Upper lobe of right lung (tissue), 1 donor: ENCODE measurements around the gene NRXN3. TPM values are rescaled to one million over a fixed set of nuclear protein-coding genes. Genes with fewer than 3 reads are reported as not detected.
"Not testable (repeated sequence)": the region's sequence is repeated elsewhere in the genome, so short reads cannot be mapped to it uniquely, and the experiment has no call there.

ENCODE experiments used
- ATAC-seq: fragments of 200-7000 bp; cut with Tn5 transposase; one replicate; pipeline ENCODE4 v1.9.1; 2020; ENCODE audit warnings: mild to moderate bottlenecking, moderate library complexity
- DNase-seq: peaks from one replicate; pipeline ENCODE4 v3.0.0-alpha.2; 2020
- H3K27ac ChIP-seq: fragments of 200-600 bp; one replicate; pipeline ENCODE4 v1.8.0; 2022
- H3K27me3 ChIP-seq: fragments of 200-600 bp; one replicate; pipeline ENCODE4 v1.8.0; 2022; ENCODE audit warnings: mild to moderate bottlenecking
- H3K36me3 ChIP-seq: fragments of 200-600 bp; one replicate; pipeline ENCODE4 v1.8.0; 2022
- H3K4me1 ChIP-seq: fragments of 200-600 bp; one replicate; pipeline ENCODE4 v1.8.0; 2022
- H3K4me3 ChIP-seq: fragments of 200-600 bp; one replicate; pipeline ENCODE4 v1.8.0; 2022; ENCODE audit warnings: mild to moderate bottlenecking
- H3K9me3 ChIP-seq: fragments of 200-600 bp; one replicate; pipeline ENCODE4 v1.8.0; 2022
- CTCF ChIP-seq: fragments of 200-600 bp; IDR thresholded peaks from one replicate; pipeline ENCODE4 v1.8.0; 2022; ENCODE audit warnings: antibody characterized with exemption
- intact Hi-C: fragments of 100-400 bp; cut with DNase I; formaldehyde crosslinking; loops from one replicate; pipeline ENCODE4 v1.11.0; 2022
- total RNA-seq: library from RNA; stranded (reverse); fragmentation: NEBNext Ultra II Directional; extraction: Animal tissue kit (Norgen Biotek cat#: 25700); gene quantifications from one replicate; pipeline ENCODE4 v1.2.1, GENCODE V29; 2021
- donor health status: DM: no; HTN: yes; CAD: no; lungs with severe emphysema.

The NRXN3 gene
- total RNA-seq, 1 donor from 2014 or later: 10.0 TPM

DNA sequence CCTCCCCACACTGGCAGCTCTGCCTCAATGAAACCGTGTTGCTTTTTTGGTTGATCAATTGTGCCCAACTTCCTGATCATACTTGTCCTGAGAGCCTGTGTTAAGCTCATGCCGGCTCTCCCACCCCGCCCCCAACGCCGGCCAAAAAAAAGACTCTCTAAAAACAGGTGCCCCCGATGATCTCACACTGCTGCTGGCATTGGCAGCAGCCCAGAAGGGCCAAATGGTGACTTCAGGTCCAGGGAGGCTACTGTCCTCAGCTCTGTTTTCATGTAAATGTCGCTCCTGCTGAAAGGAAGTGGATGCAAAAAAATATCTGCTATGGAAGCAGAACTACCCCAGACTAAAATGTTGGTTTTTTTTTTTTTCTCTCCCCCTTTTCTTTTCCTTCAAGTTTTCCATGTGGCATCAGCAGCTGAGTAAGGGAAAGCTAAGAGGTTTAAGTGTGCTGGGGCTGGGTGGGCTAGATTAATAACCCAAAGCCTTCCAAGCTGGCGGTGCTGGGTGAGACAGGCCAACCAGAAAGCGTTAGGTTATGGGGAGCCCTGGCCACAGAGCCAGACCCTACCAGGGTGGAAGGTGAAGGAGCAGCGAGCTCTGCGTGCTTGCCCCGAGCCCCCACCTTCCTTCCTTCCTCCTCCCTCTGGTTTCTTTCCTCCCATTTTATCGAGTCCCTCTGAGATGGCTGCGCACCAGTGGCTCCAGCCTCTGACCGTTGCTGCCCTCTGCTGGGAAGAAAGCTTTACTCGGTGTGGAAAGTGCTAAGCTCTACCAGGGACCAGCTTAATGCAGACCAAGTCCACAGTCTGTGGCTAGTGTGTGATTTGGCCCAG, 396.1 kb downstream of the NRXN3 start:
- Histone ChIP-seq H3K4me3 (peak overlapping the region; percentile 36), H3K36me3 (no peaks in the 10 kb centered on the region), H3K4me1 (peaks cover 12% of the 10 kb centered on the region), H3K27me3 (no peaks in the 10 kb centered on the region), H3K9me3 (no peaks in the 10 kb centered on the region), H3K27ac (no peak overlapping the region)
- ATAC-seq (peak; percentile 96), DNase-seq (peak; percentile 74)
- TF ChIP-seq CTCF: peak; percentile 73
- intact Hi-C loops: no loop called here

GRCh38 chr14:78566859-78567172, 396.6 kb downstream of the NRXN3 start:
- intact Hi-C loops: no loop called here
- DNase-seq: no peak

GRCh38 chr14:78567343-78567742, 397.2 kb downstream of the NRXN3 start:
- no peak for TF ChIP-seq CTCF
- DNase-seq: no peak
- H3K4me1 ChIP-seq: peaks cover 12% of the 10 kb centered on the region
- H3K36me3 ChIP-seq: no peaks in the 10 kb centered on the region
- no peaks in the 10 kb centered on the region for H3K27me3 ChIP-seq
- H3K4me3 ChIP-seq: no peak overlapping the region
- H3K9me3 ChIP-seq: no peaks in the 10 kb centered on the region
- no peak for ATAC-seq
- intact Hi-C loops: no loop called here
- no peak overlapping the region for H3K27ac ChIP-seq

More at GRCh38 chr14:78566859-78567172, 396.6 kb downstream of the NRXN3 start:
- ATAC-seq: no peak
- TF ChIP-seq CTCF: no peak
- H3K27me3 ChIP-seq: no peaks in the 10 kb centered on the region
- no peak overlapping the region for H3K27ac ChIP-seq
- no peak overlapping the region for H3K4me3 ChIP-seq
- H3K4me1 ChIP-seq: peaks cover 12% of the 10 kb centered on the region
- H3K36me3 ChIP-seq: no peaks in the 10 kb centered on the region
- no peaks in the 10 kb centered on the region for H3K9me3 ChIP-seq

- H3K27ac ChIP-seq, H3K27me3 ChIP-seq, H3K4me1 ChIP-seq, DNase-seq, H3K4me3 ChIP-seq, ATAC-seq, intact Hi-C loops, H3K36me3 ChIP-seq, H3K9me3 ChIP-seq: not testable (repeated sequence)
These were observed 403.6 kb downstream of the NRXN3 start for GRCh38 chr14:78573736-78574135.

DNA sequence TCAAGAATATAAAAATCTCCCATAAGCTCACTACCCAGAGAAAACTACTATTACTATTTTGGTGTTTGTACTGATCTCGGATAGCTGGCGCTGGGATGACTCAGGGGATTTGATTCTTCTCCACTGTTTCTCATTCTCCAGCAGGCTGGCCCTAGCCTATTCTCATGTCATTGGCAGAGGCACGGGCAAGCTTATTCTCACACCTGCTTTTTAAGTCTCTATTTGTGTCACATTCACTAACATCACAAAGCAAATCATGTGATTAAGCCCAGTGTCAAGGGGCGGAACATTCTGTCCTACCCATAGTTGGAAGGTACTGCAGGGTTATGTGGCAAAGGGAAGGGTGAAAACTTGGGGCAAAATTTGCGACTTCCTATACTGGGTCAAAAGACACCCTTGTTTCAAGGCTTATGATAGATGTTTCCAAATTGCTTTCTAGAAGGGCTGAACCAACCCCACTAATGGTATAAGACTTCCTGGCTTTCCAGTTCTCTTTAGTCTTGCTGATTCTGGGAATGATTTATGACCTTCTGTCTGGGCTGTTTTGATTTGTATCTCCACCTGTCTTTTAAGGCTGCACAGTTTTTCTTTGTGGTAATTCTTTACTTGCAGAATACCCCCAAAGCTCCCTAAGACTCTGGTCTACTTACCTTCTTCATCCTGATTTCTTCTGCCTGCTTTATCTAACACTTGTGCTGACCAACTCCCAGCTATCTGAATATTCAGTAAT, 406.4 kb downstream of the NRXN3 start:
- ATAC-seq (no peak), DNase-seq (no peak)
- Histone ChIP-seq H3K4me1 (no peaks in the 10 kb centered on the region), H3K27me3 (no peaks in the 10 kb centered on the region), H3K4me3 (no peak overlapping the region), H3K36me3 (no peaks in the 10 kb centered on the region), H3K27ac (no peak overlapping the region), H3K9me3 (peaks cover 7% of the 10 kb centered on the region)
- intact Hi-C loops: no loop called here
- no peak for TF ChIP-seq CTCF

GRCh38 chr14:78581229-78581628, 411.1 kb downstream of the NRXN3 start:
- Histone ChIP-seq H3K36me3 (no peaks in the 10 kb centered on the region), H3K27me3 (no peaks in the 10 kb centered on the region), H3K4me3 (no peak overlapping the region), H3K9me3 (no peaks in the 10 kb centered on the region), H3K4me1 (no peaks in the 10 kb centered on the region), H3K27ac (no peak overlapping the region)
- TF ChIP-seq CTCF: no peak
- intact Hi-C loops: no loop called here
- DNase-seq (no peak), ATAC-seq (peak; percentile 59)
